Ammon's horn (tissue), 1 donor: ENCODE data around the gene MOB4.
"Not testable (repeated sequence)": the region's sequence is repeated elsewhere in the genome, so short reads cannot be mapped to it uniquely, and the experiment has no call there.

ENCODE experiments used
- DNase-seq: peaks from one replicate; pipeline ENCODE4 v3.0.0-alpha.2; 2016; ENCODE audit warnings: low spot score

The MOB4 gene

GRCh38 chr2:197515739-197516392 lies at the start of gene MOB4:
MOB4 (plus strand) TSS chr2:197516066; CDS start chr2:197516087, 21 bp downstream.
- DNase-seq = peak; percentile 97

GRCh38 chr2:197472166-197472565 lies 43.7 kb upstream of the MOB4 start:
- DNase-seq = no peak

- DNase-seq = no peak
These were observed 38.1 kb upstream of the MOB4 start for GRCh38 chr2:197477797-197478196.

GRCh38 chr2:197480165-197481036 lies 35.5 kb upstream of the MOB4 start:
- no peak for DNase-seq

DNA sequence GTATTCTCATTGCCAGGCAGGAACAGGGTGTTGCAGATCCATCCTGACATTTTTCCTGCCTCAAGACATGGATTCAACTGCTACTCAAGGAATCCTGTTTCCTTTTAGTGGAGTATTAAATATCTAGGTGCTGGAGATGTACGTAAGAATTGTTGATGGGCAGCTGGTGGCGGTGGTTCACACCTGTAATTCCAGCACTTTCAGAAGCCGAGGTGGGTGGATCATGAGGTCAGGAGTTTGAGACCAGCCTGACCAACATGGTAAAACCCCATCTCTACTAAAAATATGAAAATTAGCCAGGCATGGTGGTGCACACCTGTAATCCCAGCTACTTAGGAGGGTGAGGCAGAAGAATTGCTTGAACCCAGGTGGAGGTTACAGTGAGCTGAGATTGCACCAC lies 31.6 kb upstream of the MOB4 start:
- not testable (repeated sequence) for DNase-seq

- DNase-seq = no peak
These were observed 29.7 kb upstream of the MOB4 start for GRCh38 chr2:197486175-197486574.

DNA sequence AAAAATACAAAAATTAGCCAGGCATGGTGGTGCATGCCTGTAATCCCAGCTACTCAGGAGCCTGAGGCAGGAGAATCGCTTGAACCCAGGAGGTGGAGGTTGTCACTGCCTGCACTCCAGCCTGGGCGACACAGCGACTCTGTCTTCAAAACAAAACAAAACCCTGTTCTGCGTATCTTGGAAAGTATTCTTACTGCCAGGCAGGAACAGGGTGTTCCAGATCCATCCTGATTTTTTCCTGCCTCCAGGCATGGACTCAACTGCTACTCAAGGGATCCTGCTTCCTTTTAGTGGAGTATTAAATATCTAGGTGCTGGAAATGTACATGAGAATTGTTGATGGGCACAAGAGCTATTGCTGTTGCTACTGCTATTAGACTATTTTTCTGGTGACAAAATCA lies 28.5 kb upstream of the MOB4 start:
- no peak for DNase-seq

- DNase-seq = no peak
These were observed 20.3 kb upstream of the MOB4 start for GRCh38 chr2:197495433-197496134.

GRCh38 chr2:197496695-197497094 lies 19.2 kb upstream of the MOB4 start:
- no peak for DNase-seq

- DNase-seq = no peak
These were observed 18.5 kb upstream of the MOB4 start for GRCh38 chr2:197497326-197497725.

- no peak for DNase-seq
These were observed 17.5 kb upstream of the MOB4 start for GRCh38 chr2:197498235-197498936.

DNA sequence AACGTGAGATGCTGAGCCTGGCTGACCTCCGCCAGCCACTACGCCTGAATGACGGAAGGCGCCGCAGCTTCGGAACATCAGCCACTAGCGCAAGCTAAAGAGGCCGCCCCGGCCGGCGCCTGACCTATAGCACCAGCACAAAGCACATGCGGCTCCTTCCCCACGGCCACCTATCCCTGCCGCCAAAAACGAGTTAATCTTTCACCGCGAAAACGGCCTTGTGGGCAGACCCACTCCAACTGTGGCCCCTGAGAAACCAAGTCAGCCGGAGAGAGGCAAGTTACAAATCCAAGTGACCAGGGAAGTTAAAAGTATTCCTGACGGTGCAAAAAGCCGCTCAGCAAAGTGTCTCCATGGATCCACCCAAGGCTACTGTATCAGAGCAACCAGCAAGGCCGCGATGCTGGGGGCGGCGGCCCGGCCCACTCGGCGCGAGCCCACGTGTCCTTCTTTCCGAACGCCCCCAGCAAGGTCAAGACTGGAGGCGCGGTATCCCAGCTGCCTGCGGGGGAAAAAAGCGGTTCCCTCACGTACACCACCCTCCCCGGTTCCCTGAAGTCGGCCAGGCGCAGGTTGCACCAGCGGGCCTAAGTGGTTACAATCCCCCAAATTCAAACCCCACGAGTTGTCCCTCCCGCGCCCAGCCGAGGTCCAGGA lies 16.8 kb upstream of the MOB4 start:
- DNase-seq = peak; percentile 57

GRCh38 chr2:197499594-197500502 lies 16.0 kb upstream of the MOB4 start, which contains the start of the genes HSPD1 and HSPE1:
HSPD1 (minus strand) TSS chr2:197499840; CDS start chr2:197498848, 992 bp downstream.
HSPE1 (plus strand) TSS chr2:197500379; CDS start chr2:197500437, 58 bp downstream.
- DNase-seq = peak; percentile 99

DNA sequence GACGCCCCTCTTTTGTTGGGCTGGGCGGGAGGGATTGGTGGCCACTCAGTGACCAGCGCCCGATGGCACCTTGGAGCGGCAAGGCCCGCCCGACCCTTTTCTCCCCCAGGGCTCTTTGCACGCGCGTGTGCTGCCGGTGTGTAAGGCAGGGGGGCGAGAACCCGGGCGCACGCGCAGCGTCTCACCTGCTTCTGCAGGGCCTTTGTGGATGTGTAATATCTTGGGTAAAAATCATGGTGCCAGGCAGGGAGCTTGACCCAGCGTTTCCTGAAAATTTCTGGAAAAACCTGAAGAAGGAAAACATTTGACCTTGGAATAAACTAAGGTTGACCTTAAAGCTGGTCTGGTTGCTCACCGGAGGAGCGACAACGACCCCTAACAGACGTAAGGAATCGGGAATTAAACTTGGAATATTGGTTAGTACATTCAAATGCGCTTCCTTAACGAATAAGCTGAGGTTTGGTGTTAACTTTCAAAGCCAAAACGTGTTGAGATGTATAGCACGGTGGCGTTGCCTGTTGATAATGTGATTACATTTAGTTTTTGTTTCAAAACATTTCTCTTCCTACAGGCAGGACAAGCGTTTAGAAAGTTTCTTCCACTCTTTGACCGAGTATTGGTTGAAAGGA lies 15.2 kb upstream of the MOB4 start:
- peak; percentile 17 for DNase-seq

DNA sequence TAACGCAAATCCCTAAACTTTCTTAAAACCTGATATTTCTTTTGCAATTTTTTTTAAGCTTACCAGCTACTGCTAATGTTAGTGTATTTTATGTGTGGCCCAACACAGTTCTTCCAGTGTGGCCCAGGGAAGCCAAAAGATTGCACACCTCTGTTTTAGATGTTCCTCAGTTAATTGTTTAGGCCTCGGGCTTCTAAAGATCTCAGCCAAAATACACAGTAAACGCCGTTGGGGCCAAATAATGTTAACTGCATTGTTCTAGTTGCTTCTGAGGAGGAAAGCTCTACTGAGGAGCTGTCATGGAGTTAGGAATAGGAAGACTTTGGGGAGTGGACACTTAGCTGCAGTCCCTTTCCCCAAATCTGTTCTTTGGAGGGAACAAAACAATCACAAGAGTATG lies 13.7 kb upstream of the MOB4 start:
- DNase-seq = no peak

GRCh38 chr2:197502685-197503084 lies 13.2 kb upstream of the MOB4 start:
- no peak for DNase-seq

GRCh38 chr2:197504000-197504399 lies 11.9 kb upstream of the MOB4 start:
- DNase-seq = no peak

- DNase-seq = no peak
These were observed 11.4 kb upstream of the MOB4 start for GRCh38 chr2:197504512-197504911.

DNA sequence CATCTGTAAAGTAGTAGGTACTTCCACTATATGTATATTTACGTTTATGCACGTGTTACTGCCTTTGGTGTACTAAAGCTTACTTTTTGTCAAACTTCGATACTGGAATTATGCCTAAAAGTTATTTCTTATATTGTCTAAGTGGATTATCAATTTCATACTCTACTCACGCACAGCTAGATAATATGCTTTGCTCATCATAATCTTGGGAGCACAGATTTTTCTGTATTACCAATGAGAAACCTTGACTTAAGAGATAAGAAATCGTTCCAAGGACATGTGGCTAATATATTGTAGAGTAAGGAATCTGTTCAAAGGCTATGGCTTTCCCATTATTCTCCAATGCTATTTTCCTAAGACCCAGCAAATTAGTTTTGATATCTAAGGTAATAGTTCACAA lies 9.2 kb upstream of the MOB4 start:
- DNase-seq = no peak

- no peak for DNase-seq
These were observed 2.0 kb upstream of the MOB4 start for GRCh38 chr2:197513915-197514314.
